ENCODE results near the gene SOCS4. TPM values are rescaled to one million over a fixed set of nuclear protein-coding genes. Genes with fewer than 3 reads are reported as not detected.

The SOCS4 gene
- total RNA-seq, 2 experiments from 2014 or later: 19.5 to 20.7 TPM

DNA sequence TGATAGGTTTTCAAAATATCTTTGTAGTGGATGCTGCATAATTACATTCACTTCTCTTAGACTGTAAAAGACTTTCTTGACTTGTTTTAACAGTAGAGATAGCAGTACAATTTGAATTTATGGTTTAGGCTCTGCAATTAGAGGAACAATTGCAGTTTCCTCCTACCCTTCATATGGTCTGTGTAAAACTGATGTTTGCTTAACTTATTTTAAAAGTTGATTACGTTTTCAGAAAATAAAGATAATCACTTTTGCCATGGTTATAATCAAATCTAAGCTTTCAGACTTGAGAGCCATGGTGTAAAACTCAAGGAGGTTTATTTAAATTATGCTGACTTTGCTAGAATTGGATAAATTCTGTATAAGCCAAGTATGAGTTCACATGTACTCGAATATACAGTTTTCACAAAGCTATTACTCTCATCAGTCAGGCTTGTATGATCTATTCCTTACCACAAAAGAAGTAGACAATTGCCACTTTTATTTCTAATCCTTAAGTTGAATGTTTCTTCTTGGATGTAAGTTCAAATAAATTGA, 21.9 kb downstream of the SOCS4 start:
- Mint-ChIP-seq H3K4me1 (ENCODE audit: low read depth) (peaks cover 27% of the 10 kb centered on the region), H3K36me3 (ENCODE audit: low read depth) (peaks cover 36% of the 10 kb centered on the region), H3K27ac (no peak overlapping the region), H3K27me3 (no peaks in the 10 kb centered on the region), H3K9me3 (no peaks in the 10 kb centered on the region), H3K4me3 (no peak overlapping the region)
- H3K27me3 ChIP-seq (ENCODE audit: control insufficient read depth in 1 of 2, insufficient read depth in 2 of 2, low read length in 2 of 2): no peaks in the 10 kb centered on the region
- ChIA-PET CTCF (no interaction called here), POLR2A (interaction anchor here (0.7 kb wide), 1 partner anchor 146 kb away, joined by 3 read pairs; the partner anchor contains the start of gene GCH1)
- no peaks in the 10 kb centered on the region for H3K9me3 ChIP-seq (ENCODE audit: control insufficient read depth in 1 of 2, insufficient read depth in 1 of 2, low read length in 2 of 2)
- intact Hi-C loops (cut with DNase I, micrococcal nuclease): no loop called here
- ATAC-seq (ENCODE audit: poor library complexity): no peak
- no peak overlapping the region for H3K4me3 ChIP-seq (ENCODE audit: low read length)
- peaks cover 4% of the 10 kb centered on the region for H3K36me3 ChIP-seq (ENCODE audit: insufficient read depth, low read length)
- H3K4me1 ChIP-seq (ENCODE audit: insufficient read depth, low read length): peaks cover 18% of the 10 kb centered on the region
- TF ChIP-seq, protein P1, sequence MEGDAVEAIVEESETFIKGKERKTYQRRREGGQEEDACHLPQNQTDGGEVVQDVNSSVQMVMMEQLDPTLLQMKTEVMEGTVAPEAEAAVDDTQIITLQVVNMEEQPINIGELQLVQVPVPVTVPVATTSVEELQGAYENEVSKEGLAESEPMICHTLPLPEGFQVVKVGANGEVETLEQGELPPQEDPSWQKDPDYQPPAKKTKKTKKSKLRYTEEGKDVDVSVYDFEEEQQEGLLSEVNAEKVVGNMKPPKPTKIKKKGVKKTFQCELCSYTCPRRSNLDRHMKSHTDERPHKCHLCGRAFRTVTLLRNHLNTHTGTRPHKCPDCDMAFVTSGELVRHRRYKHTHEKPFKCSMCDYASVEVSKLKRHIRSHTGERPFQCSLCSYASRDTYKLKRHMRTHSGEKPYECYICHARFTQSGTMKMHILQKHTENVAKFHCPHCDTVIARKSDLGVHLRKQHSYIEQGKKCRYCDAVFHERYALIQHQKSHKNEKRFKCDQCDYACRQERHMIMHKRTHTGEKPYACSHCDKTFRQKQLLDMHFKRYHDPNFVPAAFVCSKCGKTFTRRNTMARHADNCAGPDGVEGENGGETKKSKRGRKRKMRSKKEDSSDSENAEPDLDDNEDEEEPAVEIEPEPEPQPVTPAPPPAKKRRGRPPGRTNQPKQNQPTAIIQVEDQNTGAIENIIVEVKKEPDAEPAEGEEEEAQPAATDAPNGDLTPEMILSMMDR (IDR thresholded peaks at IDR 0.05): no peak
- no peak for DNase-seq
- no peak overlapping the region for H3K27ac ChIP-seq (ENCODE audit: low read depth in 1 of 2, low read length in 2 of 2)

DNA sequence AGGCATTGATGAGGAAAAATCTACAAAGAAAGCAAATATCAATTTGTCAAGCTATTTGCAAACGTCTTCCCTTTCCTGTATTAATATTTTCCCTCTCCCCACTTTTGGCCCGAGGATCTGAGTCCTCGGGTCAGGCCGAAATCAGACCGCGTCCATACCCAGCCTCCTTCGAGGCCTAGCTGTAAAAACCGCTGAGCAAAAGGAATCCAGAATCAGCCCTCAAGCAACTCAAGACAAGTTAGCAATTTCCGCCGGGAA, 24.1 kb downstream of the SOCS4 start:
- POLR2A ChIA-PET: interaction anchor here (0.5 to 3.2 kb wide), 28 partner anchors 9 to 1899 kb away, joined by 3 to 58 read pairs (median 4); partner anchors contain the start of genes BMP4, DLGAP5, FBXO34 and GCH1
- intact Hi-C loops (cut with DNase I, micrococcal nuclease): loop anchor here (1.0 to 10.0 kb wide), 9 partner anchors 24 to 654 kb away; partner anchors contain the start of genes SOCS4 (in 2 of the 2), WDHD1 (in 2 of the 2), CDKN3 (in 1 of the 2) and GCH1 (in 1 of the 2)
- TF ChIP-seq, protein P1 (IDR thresholded peaks at IDR 0.05): no peak

DNA sequence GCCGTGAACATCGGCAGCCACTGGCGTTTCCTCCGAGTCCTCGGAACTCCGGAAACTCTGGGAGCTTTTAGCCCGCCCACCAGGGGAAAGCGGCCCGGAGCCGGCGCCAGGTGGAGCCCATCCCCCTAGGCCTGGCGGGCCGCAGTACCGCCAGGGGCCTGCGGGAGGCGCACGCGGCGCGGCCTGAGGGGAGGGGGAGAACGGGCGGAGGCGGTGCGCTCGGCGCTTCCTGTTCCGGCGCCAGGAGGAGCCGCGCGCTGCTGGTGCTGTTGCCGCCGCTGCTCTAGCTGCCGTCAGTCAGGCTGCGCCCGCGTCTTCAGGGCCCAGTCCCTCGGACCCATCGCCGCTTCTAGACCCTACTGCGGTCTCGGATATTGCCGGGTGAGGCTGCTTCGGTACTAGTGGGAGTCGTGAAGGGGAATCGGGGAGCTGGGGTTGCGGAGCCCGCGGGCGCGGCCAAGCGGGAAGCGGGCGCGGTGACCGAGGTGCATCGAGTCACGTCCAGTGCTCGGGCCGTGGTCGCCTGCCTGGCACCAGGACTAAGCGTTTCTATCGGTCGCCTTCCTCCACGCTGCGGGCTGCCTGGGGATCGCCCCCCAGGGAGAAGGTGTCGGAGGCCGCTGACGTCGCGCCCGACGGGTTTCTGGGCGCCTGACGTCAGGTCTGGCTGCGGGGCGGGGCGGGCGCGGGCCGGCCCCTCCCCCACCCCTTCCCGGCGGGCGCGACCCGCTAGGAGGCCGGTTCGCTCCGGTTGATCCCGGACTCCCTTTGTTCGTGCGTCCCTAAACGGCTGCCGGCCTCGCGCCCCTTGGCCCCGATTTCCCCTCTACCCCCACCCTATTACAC, 24.6 kb downstream of the SOCS4 start, which contains the start of gene MAPK1IP1L:
MAPK1IP1L (plus strand) TSS at position 225 of the 846 bp plus-strand sequence. CDS start 10,037 bp downstream, outside the sequence.
- Histone ChIP-seq H3K27me3 (ENCODE audit: control insufficient read depth in 1 of 2, insufficient read depth in 2 of 2, low read length in 2 of 2) (no peaks in the 10 kb centered on the region), H3K36me3 (ENCODE audit: insufficient read depth, low read length) (peaks cover 5% of the 10 kb centered on the region), H3K4me3 (ENCODE audit: low read length) (peak within 1 kb of the TSS; percentile 91), H3K27ac (ENCODE audit: low read depth in 1 of 2, low read length in 2 of 2) (peak within 1 kb of the TSS; percentile 98 to 99), H3K9me3 (ENCODE audit: control insufficient read depth in 1 of 2, insufficient read depth in 1 of 2, low read length in 2 of 2) (no peaks in the 10 kb centered on the region), H3K4me1 (ENCODE audit: insufficient read depth, low read length) (peaks cover 27% of the 10 kb centered on the region)
- intact Hi-C loops (cut with DNase I, micrococcal nuclease): loop anchor here (1.0 to 10.0 kb wide), 10 partner anchors 24 to 654 kb away; partner anchors contain the start of genes SOCS4 (in 2 of the 2), WDHD1 (in 2 of the 2), ATG14 (in 1 of the 2) and CDKN3 (in 1 of the 2)
- Mint-ChIP-seq H3K4me1 (ENCODE audit: low read depth) (peaks cover 49% of the 10 kb centered on the region), H3K36me3 (ENCODE audit: low read depth) (peaks cover 53% of the 10 kb centered on the region), H3K4me3 (peak within 1 kb of the TSS; percentile 95), H3K9me3 (no peaks in the 10 kb centered on the region), H3K27ac (peak within 1 kb of the TSS; percentile 96), H3K27me3 (no peaks in the 10 kb centered on the region)
- ChIA-PET POLR2A (interaction anchor here (0.5 to 3.2 kb wide), 29 partner anchors 9 to 1899 kb away, joined by 3 to 58 read pairs (median 3); partner anchors contain the start of genes BMP4, DLGAP5, FBXO34 and GCH1), CTCF (interaction anchor here (0.5 to 3.3 kb wide), 40 partner anchors 8 to 617 kb away, joined by 3 to 55 read pairs (median 4); partner anchors contain the start of genes DLGAP5, GCH1, LGALS3 and SOCS4)
- ATAC-seq (ENCODE audit: poor library complexity): peak; percentile 88
- TF ChIP-seq, protein P1 (IDR thresholded peaks at IDR 0.05): peak; percentile 99
- peak; percentile 83 to 95 (median 90) for DNase-seq

More for the DNA sequence above, 24.1 kb downstream of the SOCS4 start:
- Histone ChIP-seq H3K4me3 (ENCODE audit: low read length) (peak overlapping the region; percentile 91), H3K4me1 (ENCODE audit: insufficient read depth, low read length) (peaks cover 27% of the 10 kb centered on the region), H3K9me3 (ENCODE audit: control insufficient read depth in 1 of 2, insufficient read depth in 1 of 2, low read length in 2 of 2) (no peaks in the 10 kb centered on the region), H3K27me3 (ENCODE audit: control insufficient read depth in 1 of 2, insufficient read depth in 2 of 2, low read length in 2 of 2) (no peaks in the 10 kb centered on the region), H3K36me3 (ENCODE audit: insufficient read depth, low read length) (peaks cover 5% of the 10 kb centered on the region), H3K27ac (ENCODE audit: low read depth in 1 of 2, low read length in 2 of 2) (peak overlapping the region; percentile 70 to 98)
- Mint-ChIP-seq H3K27me3 (no peaks in the 10 kb centered on the region), H3K4me3 (peak overlapping the region; percentile 95), H3K27ac (peak overlapping the region; percentile 96), H3K36me3 (ENCODE audit: low read depth) (peaks cover 49% of the 10 kb centered on the region), H3K9me3 (no peaks in the 10 kb centered on the region), H3K4me1 (ENCODE audit: low read depth) (peaks cover 44% of the 10 kb centered on the region)
- no peak for DNase-seq
- ATAC-seq (ENCODE audit: poor library complexity): peak; percentile 2
- CTCF ChIA-PET: interaction anchor here (0.6 to 3.3 kb wide), 34 partner anchors 9 to 616 kb away, joined by 3 to 55 read pairs (median 6); partner anchors contain the start of genes DLGAP5, GCH1, LGALS3 and SOCS4
